ENCODE results near the gene PCDH15.

DNA sequence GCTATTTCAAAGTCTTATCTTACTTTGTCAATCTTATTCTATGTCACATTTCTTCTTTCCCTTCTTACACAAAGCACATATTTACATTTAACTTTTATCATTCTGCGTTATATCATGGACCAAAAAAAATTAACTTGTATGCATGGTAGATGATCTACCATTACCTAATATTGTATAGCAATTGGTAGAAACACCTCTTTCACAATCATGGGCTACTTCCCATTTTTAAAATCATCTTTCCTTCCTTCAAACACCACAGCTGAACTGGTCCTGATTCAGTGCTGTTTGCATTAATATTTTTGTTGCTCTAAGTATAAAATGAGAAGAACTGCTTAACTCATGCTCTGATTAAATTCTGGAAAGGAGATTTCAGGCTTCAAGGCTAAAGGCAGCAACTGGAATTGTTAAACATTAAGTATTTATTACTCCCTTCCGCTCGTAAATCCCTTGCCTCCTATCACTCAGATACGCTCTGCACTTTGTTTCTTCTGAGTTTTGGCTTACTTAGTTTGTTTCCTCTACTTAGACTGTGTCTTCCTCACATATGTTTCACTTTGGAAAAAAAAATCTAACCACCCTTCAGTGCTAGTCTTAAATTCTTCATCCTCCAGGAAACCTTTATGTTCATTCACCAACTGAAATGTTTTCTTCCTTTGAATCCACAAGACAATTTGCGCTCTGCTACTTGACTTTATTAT lies 901.4 kb downstream of the PCDH15 start:
- TF ChIP-seq, protein P1, sequence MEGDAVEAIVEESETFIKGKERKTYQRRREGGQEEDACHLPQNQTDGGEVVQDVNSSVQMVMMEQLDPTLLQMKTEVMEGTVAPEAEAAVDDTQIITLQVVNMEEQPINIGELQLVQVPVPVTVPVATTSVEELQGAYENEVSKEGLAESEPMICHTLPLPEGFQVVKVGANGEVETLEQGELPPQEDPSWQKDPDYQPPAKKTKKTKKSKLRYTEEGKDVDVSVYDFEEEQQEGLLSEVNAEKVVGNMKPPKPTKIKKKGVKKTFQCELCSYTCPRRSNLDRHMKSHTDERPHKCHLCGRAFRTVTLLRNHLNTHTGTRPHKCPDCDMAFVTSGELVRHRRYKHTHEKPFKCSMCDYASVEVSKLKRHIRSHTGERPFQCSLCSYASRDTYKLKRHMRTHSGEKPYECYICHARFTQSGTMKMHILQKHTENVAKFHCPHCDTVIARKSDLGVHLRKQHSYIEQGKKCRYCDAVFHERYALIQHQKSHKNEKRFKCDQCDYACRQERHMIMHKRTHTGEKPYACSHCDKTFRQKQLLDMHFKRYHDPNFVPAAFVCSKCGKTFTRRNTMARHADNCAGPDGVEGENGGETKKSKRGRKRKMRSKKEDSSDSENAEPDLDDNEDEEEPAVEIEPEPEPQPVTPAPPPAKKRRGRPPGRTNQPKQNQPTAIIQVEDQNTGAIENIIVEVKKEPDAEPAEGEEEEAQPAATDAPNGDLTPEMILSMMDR (IDR thresholded peaks at IDR 0.05; ENCODE audit: borderline replicate concordance, extremely low read depth, low read length, poor library complexity, severe bottlenecking) = no peak
- no peak for TF ChIP-seq EZH2 (IDR thresholded peaks at IDR 0.05; ENCODE audit: borderline replicate concordance, low read depth, low read length, severe bottlenecking)

Measured in DND-41 (cell line).